Keratinocyte (primary cell): ENCODE measurements around the gene THOC6.

Source experiments
- CTCF ChIP-seq, 3 experiments: IDR thresholded peaks in 1 of 3; conservative IDR thresholded peaks in 1 of 3; optimal IDR thresholded peaks in 1 of 3; 2 replicates in 2 of 3; 3 replicates in 1 of 3; pipeline versions ENCODE3 to v1.5.1; 2011; ENCODE audit warnings: low read length in 3 of 3, mild to moderate bottlenecking in 3 of 3, moderate library complexity in 2 of 3, control low read depth in 1 of 3, inconsistent platforms in 1 of 3; ENCODE audit not compliant: insufficient read depth in 2 of 3; ENCODE audit errors: extremely low read depth in 1 of 3
- EZH2 ChIP-seq: IDR thresholded peaks from one replicate; pipeline ENCODE4 v1.6.1; 2012; ENCODE audit warnings: inconsistent platforms, mild to moderate bottlenecking, low read length, moderate library complexity

- TF ChIP-seq CTCF (optimal IDR thresholded peaks at IDR 0.05 in 1 of 3, IDR thresholded peaks at IDR 0.05 in 1 of 3, conservative IDR thresholded peaks at IDR 0.05 in 1 of 3; ENCODE audit: extremely low read depth in 1 of 3, insufficient read depth in 2 of 3, low read length in 3 of 3) (no peak), EZH2 (no peak)
Observed at GRCh38 chr16:3022684-3023414, 986 bp upstream of the THOC6 start.
